ENCODE results near the gene ADCY5.

GRCh38 chr3:123371426-123371825 is 77.5 kb downstream of the ADCY5 start:
- TF ChIP-seq ZNF580 (tag by site-specific recombination; IDR thresholded peaks at IDR 0.05) (no peak), ZNF146 (tag by site-specific recombination; IDR thresholded peaks at IDR 0.05) (no peak), ZSCAN30 (tag by site-specific recombination; IDR thresholded peaks at IDR 0.05) (no peak), ZNF138 (tag by site-specific recombination; IDR thresholded peaks at IDR 0.05; ENCODE audit: borderline replicate concordance) (no peak), ZBTB49 (tag by site-specific recombination; IDR thresholded peaks at IDR 0.05; ENCODE audit: low read depth) (no peak), CTCF (tag by site-specific recombination; IDR thresholded peaks at IDR 0.05) (no peak), ZNF274 (IDR thresholded peaks at IDR 0.05; ENCODE audit: low read length) (no peak), ZNF274 (tag by site-specific recombination; IDR thresholded peaks at IDR 0.05; ENCODE audit: borderline replicate concordance) (no peak), ZNF677 (tag by site-specific recombination; IDR thresholded peaks at IDR 0.05) (no peak), ZNF362 (tag by site-specific recombination; IDR thresholded peaks at IDR 0.05) (no peak), KLF16 (tag by site-specific recombination; IDR thresholded peaks at IDR 0.05) (no peak), ZBTB10 (tag by site-specific recombination; IDR thresholded peaks at IDR 0.05) (no peak)
